H9 (cell line): Measurements from ENCODE around the gene GLIPR1L1. TPM values are rescaled to one million over a fixed set of nuclear protein-coding genes. Genes with fewer than 3 reads are reported as not detected.

Experiments used
- DNase-seq: peaks from one replicate; pipeline ENCODE4 v3.0.0-alpha.2; 2017
- H2AFZ ChIP-seq: one replicate; pipeline ENCODE4 v1.6.1; 2013; ENCODE audit warnings: mild to moderate bottlenecking, low read length, control low read depth, moderate library complexity
- H2AK5ac ChIP-seq: 2 replicates; pipeline ENCODE4 v1.6.1; 2013; ENCODE audit warnings: low read length, control low read depth, mixed read lengths; ENCODE audit not compliant: insufficient read length
- H2BK120ac ChIP-seq: one replicate; pipeline ENCODE4 v1.6.1; 2013; ENCODE audit warnings: low read depth, mild to moderate bottlenecking, low read length, control low read depth, inconsistent platforms; ENCODE audit not compliant: poor library complexity, severe bottlenecking
- H2BK12ac ChIP-seq: 2 replicates; pipeline ENCODE4 v1.6.1; 2013; ENCODE audit warnings: low read length, control low read depth, mixed read lengths, low read depth; ENCODE audit not compliant: insufficient read length
- H2BK15ac ChIP-seq: 2 replicates; pipeline ENCODE4 v1.6.1; 2013; ENCODE audit warnings: low read depth, low read length, control low read depth
- H2BK20ac ChIP-seq: one replicate; pipeline ENCODE4 v1.6.1; 2013; ENCODE audit warnings: low read depth, mild to moderate bottlenecking, low read length, control low read depth, inconsistent platforms; ENCODE audit not compliant: poor library complexity, severe bottlenecking
- H2BK5ac ChIP-seq: 2 replicates; pipeline ENCODE4 v1.6.1; 2013; ENCODE audit warnings: low read length, control low read depth, mixed read lengths; ENCODE audit not compliant: insufficient read length
- H3K14ac ChIP-seq: 2 replicates; pipeline ENCODE4 v1.6.1; 2013; ENCODE audit warnings: low read length, control low read depth; ENCODE audit not compliant: insufficient read depth
- H3K18ac ChIP-seq: 2 replicates; pipeline ENCODE4 v1.6.1; 2013; ENCODE audit warnings: low read depth, mild to moderate bottlenecking, mixed read lengths, low read length, control low read depth; ENCODE audit not compliant: insufficient read length
- H3K23ac ChIP-seq: 2 replicates; pipeline ENCODE4 v1.6.1; 2013; ENCODE audit warnings: low read length, control low read depth, mixed read lengths, low read depth; ENCODE audit not compliant: insufficient read length
- H3K23me2 ChIP-seq: 2 replicates; pipeline ENCODE4 v1.6.1; 2013; ENCODE audit warnings: low read depth, mild to moderate bottlenecking, mixed read lengths, low read length, control low read depth; ENCODE audit not compliant: insufficient read length, poor library complexity, severe bottlenecking
- H3K27ac ChIP-seq: 2 replicates; pipeline ENCODE4 v1.5.1; 2013; ENCODE audit warnings: low read length, control low read depth, mixed read lengths, low read depth; ENCODE audit not compliant: insufficient read length
- H3K27me3 ChIP-seq: 2 replicates; pipeline ENCODE4 v1.6.1; 2013; ENCODE audit warnings: low read length, control low read depth, inconsistent platforms; ENCODE audit not compliant: insufficient read depth
- H3K4ac ChIP-seq: 2 replicates; pipeline ENCODE4 v1.6.1; 2013; ENCODE audit warnings: low read depth, mild to moderate bottlenecking, control low read depth, inconsistent platforms, low read length, moderate library complexity
- H3K4me1 ChIP-seq: 2 replicates; pipeline ENCODE4 v1.6.1; 2013; ENCODE audit warnings: low read length, control low read depth, inconsistent platforms; ENCODE audit not compliant: insufficient read depth
- H3K4me2 ChIP-seq: 2 replicates; pipeline ENCODE4 v1.6.1; 2013; ENCODE audit warnings: low read length, control low read depth, mixed read lengths; ENCODE audit not compliant: insufficient read length, insufficient read depth
- H3K56ac ChIP-seq: 2 replicates; pipeline ENCODE4 v1.6.1; 2013; ENCODE audit warnings: low read depth, mild to moderate bottlenecking, mixed read lengths, low read length, control low read depth; ENCODE audit not compliant: insufficient read length
- H3K79me1 ChIP-seq: 2 replicates; pipeline ENCODE4 v1.6.1; 2013; ENCODE audit warnings: low read depth, mild to moderate bottlenecking, moderate library complexity, low read length, control low read depth, inconsistent platforms; ENCODE audit not compliant: insufficient read depth, poor library complexity, severe bottlenecking
- H3K79me2 ChIP-seq: 2 replicates; pipeline ENCODE4 v1.6.1; 2013; ENCODE audit warnings: low read length, control low read depth, inconsistent platforms; ENCODE audit not compliant: insufficient read depth
- H3K9ac ChIP-seq: 2 replicates; pipeline ENCODE4 v1.6.1; 2013; ENCODE audit warnings: low read length, control low read depth, mixed read lengths; ENCODE audit not compliant: insufficient read length; ENCODE audit errors: extremely low read depth
- H3K9me3 ChIP-seq: one replicate; pipeline ENCODE4 v1.6.1; 2013; ENCODE audit warnings: low read depth, low read length, inconsistent platforms; ENCODE audit not compliant: control insufficient read depth
- H3T11ph ChIP-seq: one replicate; pipeline ENCODE4 v1.6.1; 2013; ENCODE audit warnings: mild to moderate bottlenecking, low read length, control low read depth, inconsistent platforms
- H4K20me1 ChIP-seq: one replicate; pipeline ENCODE4 v1.6.1; 2013; ENCODE audit not compliant: control insufficient read depth, insufficient read length, insufficient read depth
- H4K5ac ChIP-seq: 2 replicates; pipeline ENCODE4 v1.6.1; 2013; ENCODE audit warnings: low read depth, mild to moderate bottlenecking, mixed read lengths, low read length, control low read depth; ENCODE audit not compliant: insufficient read length
- H4K8ac ChIP-seq: replicated peaks from 2 replicates; pipeline ENCODE4 v1.6.1; 2013; ENCODE audit warnings: low read length, control low read depth, mixed read lengths, low read depth; ENCODE audit not compliant: insufficient read length
- H4K91ac ChIP-seq: 2 replicates; pipeline ENCODE4 v1.6.1; 2013; ENCODE audit warnings: low read depth, mild to moderate bottlenecking, moderate library complexity, mixed read lengths, low read length, control low read depth; ENCODE audit not compliant: insufficient read length
- H3K27ac Mint-ChIP-seq, 3 experiments: 2 replicates in 2 of 3; 3 replicates in 1 of 3; pipeline ENCODE4 v1.8.0; 2020 to 2021; ENCODE audit warnings: mixed read lengths in 3 of 3, mild to moderate bottlenecking in 1 of 3, moderate library complexity in 1 of 3
- H3K27me3 Mint-ChIP-seq: 2 replicates; pipeline ENCODE4 v1.8.0; 2021; ENCODE audit warnings: low read depth, mild to moderate bottlenecking, moderate library complexity, mixed read lengths
- H3K36me3 Mint-ChIP-seq, 3 experiments: 2 replicates in 2 of 3; 3 replicates in 1 of 3; pipeline ENCODE4 v1.8.0; 2020 to 2021; ENCODE audit warnings: low read depth in 3 of 3, mixed read lengths in 3 of 3; ENCODE audit not compliant: insufficient read depth in 1 of 3
- H3K4me1 Mint-ChIP-seq, 2 experiments: 2 replicates each; pipeline ENCODE4 v1.8.0; 2020; ENCODE audit warnings: mixed read lengths in 2 of 2
- H3K4me3 Mint-ChIP-seq, 2 experiments: 2 replicates in 1 of 2; 3 replicates in 1 of 2; pipeline ENCODE4 v1.8.0; 2020 to 2021; ENCODE audit warnings: mild to moderate bottlenecking in 2 of 2, mixed read lengths in 2 of 2, moderate library complexity in 1 of 2
- H3K9me3 Mint-ChIP-seq, 2 experiments: 2 replicates in 1 of 2; 3 replicates in 1 of 2; pipeline ENCODE4 v1.8.0; 2020; ENCODE audit warnings: mild to moderate bottlenecking in 2 of 2, mixed read lengths in 2 of 2, moderate library complexity in 1 of 2
- CTCF ChIP-seq: fragments of 200-600 bp; sonication (generic); conservative IDR thresholded peaks from 3 replicates; pipeline ENCODE4 v1.8.0; 2021; ENCODE audit warnings: antibody characterized with exemption, mild to moderate bottlenecking
- whole genome bisulfite sequencing: extraction: QIAGEN DNeasy Blood & Tissue Kit; methylation state at CpG from one replicate; pipeline ENCODE4 v1.1.7; 2013; ENCODE audit warnings: missing lambda C conversion rate, low lambda C conversion rate, mixed read lengths; ENCODE audit not compliant: insufficient read length; ENCODE audit errors: extremely low coverage; 5-methylcytosine and 5-hydroxymethylcytosine counted together
- total RNA-seq: library from RNA; stranded (reverse); gene quantifications from 2 replicates; pipeline ENCODE4 v1.2.1, GENCODE V29; 2021

The GLIPR1L1 gene
- total RNA-seq, 1 experiment from 2014 or later = 1.9 TPM

GRCh38 chr12:75329918-75330826 lies 4.3 kb upstream of the GLIPR1L1 start, which contains the start of gene CAPS2:
Gene CAPS2 (minus strand): TSS chr12:75330324. CDS start chr12:75326498, 3,826 bp downstream.
- Histone ChIP-seq H3K9ac (peak within 1 kb of the TSS; percentile 59), H3K4me2 (peak within 1 kb of the TSS; percentile 89), H4K20me1 (no peaks in the 10 kb centered on the region), H3K9me3 (no peaks in the 10 kb centered on the region), H3T11ph (no peak within 1 kb of the TSS), H3K18ac (no peak within 1 kb of the TSS), H4K5ac (no peak within 1 kb of the TSS), H2BK5ac (no peak within 1 kb of the TSS), H3K23ac (no peak within 1 kb of the TSS), H3K23me2 (peaks cover 14% of the 10 kb centered on the region), H2AK5ac (no peak within 1 kb of the TSS), H2BK15ac (no peak within 1 kb of the TSS), H3K56ac (no peak within 1 kb of the TSS), H3K27me3 (no peaks in the 10 kb centered on the region), H3K79me1 (no peaks in the 10 kb centered on the region), H3K79me2 (no peaks in the 10 kb centered on the region), H2BK12ac (no peak within 1 kb of the TSS), H2BK20ac (no peak within 1 kb of the TSS), H2BK120ac (no peak within 1 kb of the TSS), H3K27ac (no peak within 1 kb of the TSS), H2AFZ (peak within 1 kb of the TSS; percentile 83), H3K4me1 (peaks cover 4% of the 10 kb centered on the region; the same call in 1 of the 2 replicates), H4K8ac (no peak within 1 kb of the TSS), H4K91ac (no peak within 1 kb of the TSS), H3K14ac (peak within 1 kb of the TSS; percentile 12; the same call in 1 of the 2 replicates), H3K4ac (no peak within 1 kb of the TSS)
- DNase-seq = peak; percentile 90
- Mint-ChIP-seq H3K4me3 (peak within 1 kb of the TSS; percentile 88 to 91), H3K27ac (peak within 1 kb of the TSS; percentile 90 to 96 (median 94); a peak in 6 of 7 replicates), H3K36me3 (no peaks in the 10 kb centered on the region), H3K4me1 (peaks cover 15 to 23% of the 10 kb centered on the region in 2 experiments), H3K27me3 (no peaks in the 10 kb centered on the region; the same call in 1 of the 2 replicates), H3K9me3 (no peaks in the 10 kb centered on the region)
- no CpG with 5 or more reads among the region's 40 CpGs for WGBS
- no peak for TF ChIP-seq CTCF
